GM12873 (cell line): ENCODE measurements around the gene NDUFS4.

Experiments used
- CTCF ChIP-seq: IDR thresholded peaks from 2 replicates; pipeline ENCODE4 v1.5.1; 2012; ENCODE audit warnings: low read depth, mild to moderate bottlenecking, moderate library complexity, low read length, control low read depth; ENCODE audit not compliant: insufficient read depth; ENCODE audit errors: missing control alignments

NDUFS4 gene

GRCh38 chr5:53543401-53543800 is 17.0 kb upstream of the NDUFS4 start:
- no peak for TF ChIP-seq CTCF

- TF ChIP-seq CTCF = no peak
Observed at GRCh38 chr5:53545744-53546143, 14.7 kb upstream of the NDUFS4 start.

GRCh38 chr5:53547226-53547625 is 13.2 kb upstream of the NDUFS4 start:
- TF ChIP-seq CTCF = no peak

GRCh38 chr5:53549792-53550191 is 10.6 kb upstream of the NDUFS4 start:
- no peak for TF ChIP-seq CTCF

- no peak for TF ChIP-seq CTCF
Observed at GRCh38 chr5:53552561-53552960, 7.9 kb upstream of the NDUFS4 start.

- TF ChIP-seq CTCF = no peak
Observed at GRCh38 chr5:53554444-53554843, 6.0 kb upstream of the NDUFS4 start.

- TF ChIP-seq CTCF = no peak
Observed at GRCh38 chr5:53555160-53555559, 5.3 kb upstream of the NDUFS4 start.

GRCh38 chr5:53556001-53556400 is 4.4 kb upstream of the NDUFS4 start:
- TF ChIP-seq CTCF = no peak
